Effector memory CD4-positive, alpha-beta T cell (primary cell): ENCODE data around the gene CHST2.

Experiments
- DNase-seq, 3 donors: peaks; one replicate each; pipeline ENCODE4 v3.0.0-alpha.2; 2020
- H3K27ac ChIP-seq: 2 replicates; pipeline ENCODE4 v1.7.0; 2013; ENCODE audit warnings: mild to moderate bottlenecking, low read length, moderate library complexity; ENCODE audit not compliant: insufficient read depth, poor library complexity, severe bottlenecking
- H3K27me3 ChIP-seq: replicated peaks from 2 replicates; pipeline ENCODE4 v1.7.0; 2013; ENCODE audit warnings: mild to moderate bottlenecking, low read length; ENCODE audit not compliant: insufficient read depth, control insufficient read depth, poor library complexity, severe bottlenecking
- H3K36me3 ChIP-seq: 2 replicates; pipeline ENCODE4 v1.7.0; 2013; ENCODE audit warnings: mild to moderate bottlenecking, low read length, moderate library complexity; ENCODE audit not compliant: control insufficient read depth, insufficient read depth
- H3K4me1 ChIP-seq: 2 replicates; pipeline ENCODE4 v1.7.0; 2013; ENCODE audit warnings: low read length, mild to moderate bottlenecking; ENCODE audit not compliant: control insufficient read depth, insufficient read depth, poor library complexity, severe bottlenecking
- H3K4me3 ChIP-seq: 2 replicates; pipeline ENCODE4 v1.7.0; 2013; ENCODE audit warnings: low read length, low read depth, mild to moderate bottlenecking; ENCODE audit not compliant: insufficient read depth, poor library complexity, severe bottlenecking
- H3K9me3 ChIP-seq: 2 replicates; pipeline ENCODE4 v1.7.0; 2013; ENCODE audit warnings: mild to moderate bottlenecking, low read length, moderate library complexity; ENCODE audit not compliant: control insufficient read depth

CHST2 gene

GRCh38 chr3:143098032-143098764 is 21.4 kb upstream of the CHST2 start:
- Histone ChIP-seq H3K9me3 (no peaks in the 10 kb centered on the region), H3K36me3 (no peaks in the 10 kb centered on the region), H3K27ac (no peak overlapping the region), H3K4me3 (no peak overlapping the region), H3K27me3 (no peaks in the 10 kb centered on the region), H3K4me1 (no peaks in the 10 kb centered on the region)
- no peak for DNase-seq

- no peak overlapping the region for H3K4me3 ChIP-seq
Measured at GRCh38 chr3:143099210-143099609, 20.4 kb upstream of the CHST2 start.

GRCh38 chr3:143099690-143100089 is 19.9 kb upstream of the CHST2 start:
- Histone ChIP-seq H3K27ac (no peak overlapping the region), H3K4me1 (no peaks in the 10 kb centered on the region), H3K4me3 (no peak overlapping the region), H3K9me3 (no peaks in the 10 kb centered on the region), H3K27me3 (no peaks in the 10 kb centered on the region), H3K36me3 (no peaks in the 10 kb centered on the region)
- no peak for DNase-seq

More at GRCh38 chr3:143099210-143099609, 20.4 kb upstream of the CHST2 start:
- no peak overlapping the region for H3K27ac ChIP-seq
- no peaks in the 10 kb centered on the region for H3K4me1 ChIP-seq
- DNase-seq, result no peak
- H3K9me3 ChIP-seq, result no peaks in the 10 kb centered on the region
- no peaks in the 10 kb centered on the region for H3K27me3 ChIP-seq
- H3K36me3 ChIP-seq, result no peaks in the 10 kb centered on the region

- no peak for DNase-seq
- Histone ChIP-seq H3K36me3 (no peaks in the 10 kb centered on the region), H3K4me1 (no peaks in the 10 kb centered on the region), H3K4me3 (no peak overlapping the region), H3K27me3 (no peaks in the 10 kb centered on the region), H3K27ac (no peak overlapping the region), H3K9me3 (peaks cover 5% of the 10 kb centered on the region)
Measured at GRCh38 chr3:143100451-143100850, 19.1 kb upstream of the CHST2 start.

GRCh38 chr3:143101792-143102381 is 17.7 kb upstream of the CHST2 start:
- DNase-seq, result no peak
- Histone ChIP-seq H3K36me3 (no peaks in the 10 kb centered on the region), H3K9me3 (peaks cover 5% of the 10 kb centered on the region), H3K4me3 (no peak overlapping the region), H3K4me1 (no peaks in the 10 kb centered on the region), H3K27ac (no peak overlapping the region), H3K27me3 (no peaks in the 10 kb centered on the region)

- H3K36me3 ChIP-seq, result no peaks in the 10 kb centered on the region
- peaks cover 5% of the 10 kb centered on the region for H3K9me3 ChIP-seq
- H3K4me3 ChIP-seq, result no peak overlapping the region
- H3K4me1 ChIP-seq, result no peaks in the 10 kb centered on the region
- no peaks in the 10 kb centered on the region for H3K27me3 ChIP-seq
- DNase-seq, result no peak
- no peak overlapping the region for H3K27ac ChIP-seq
Measured at GRCh38 chr3:143103652-143104051, 15.9 kb upstream of the CHST2 start.

GRCh38 chr3:143105170-143105569 is 14.4 kb upstream of the CHST2 start:
- DNase-seq, result no peak
- H3K4me1 ChIP-seq, result no peaks in the 10 kb centered on the region
- no peak overlapping the region for H3K27ac ChIP-seq
- H3K4me3 ChIP-seq, result no peak overlapping the region
- H3K9me3 ChIP-seq, result peaks cover 5% of the 10 kb centered on the region
- H3K27me3 ChIP-seq, result no peaks in the 10 kb centered on the region
- H3K36me3 ChIP-seq, result no peaks in the 10 kb centered on the region

GRCh38 chr3:143109861-143110260 is 9.7 kb upstream of the CHST2 start:
- Histone ChIP-seq H3K27ac (no peak overlapping the region), H3K36me3 (no peaks in the 10 kb centered on the region), H3K27me3 (no peaks in the 10 kb centered on the region), H3K4me3 (no peak overlapping the region), H3K4me1 (no peaks in the 10 kb centered on the region), H3K9me3 (peaks cover 5% of the 10 kb centered on the region)
- no peak for DNase-seq

- Histone ChIP-seq H3K27ac (no peak overlapping the region), H3K27me3 (no peaks in the 10 kb centered on the region), H3K4me1 (no peaks in the 10 kb centered on the region), H3K9me3 (peaks cover under 1% of the 10 kb centered on the region), H3K36me3 (no peaks in the 10 kb centered on the region), H3K4me3 (no peak overlapping the region)
- DNase-seq, result no peak
Measured at GRCh38 chr3:143110371-143110770, 9.2 kb upstream of the CHST2 start.

GRCh38 chr3:143118630-143119008 is 952 bp upstream of the CHST2 start:
- H3K9me3 ChIP-seq, result no peaks in the 10 kb centered on the region
- no peaks in the 10 kb centered on the region for H3K4me1 ChIP-seq
- H3K27me3 ChIP-seq, result no peaks in the 10 kb centered on the region
- peak overlapping the region; percentile 82 for H3K4me3 ChIP-seq
- no peak overlapping the region for H3K27ac ChIP-seq
- no peaks in the 10 kb centered on the region for H3K36me3 ChIP-seq
- DNase-seq, result no peak
